Activated CD8-positive, alpha-beta memory T cell treated with anti-CD3 and anti-CD28 coated beads for 1 hour (primary cell): ENCODE measurements around the gene DCC.

Source experiments
- DNase-seq, 2 donors: peaks; one replicate each; pipeline ENCODE4 v3.0.0-alpha.2; 2020; ENCODE audit warnings: low read depth in 1 of 2; ENCODE audit errors: extremely low read depth in 1 of 2

DCC gene

DNA sequence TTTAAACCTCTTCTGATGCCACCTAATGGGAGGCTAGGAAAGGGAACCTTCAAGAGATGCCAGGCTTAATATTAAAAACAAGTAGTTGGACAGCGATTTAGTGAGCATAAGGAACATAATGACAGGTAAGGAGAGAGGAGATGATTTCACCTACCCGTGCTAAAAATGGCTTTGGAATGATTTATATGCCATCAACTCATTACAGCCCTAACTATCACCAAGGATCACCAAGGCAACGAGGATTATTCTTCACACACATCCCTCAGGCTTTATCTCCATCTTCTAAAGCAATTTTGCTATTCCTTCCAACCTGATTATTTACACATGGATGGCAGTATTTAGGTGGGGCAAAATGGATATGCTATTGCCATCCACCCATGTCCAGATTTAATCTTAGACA, 237.8 kb downstream of the DCC start:
- no peak for DNase-seq

DNA sequence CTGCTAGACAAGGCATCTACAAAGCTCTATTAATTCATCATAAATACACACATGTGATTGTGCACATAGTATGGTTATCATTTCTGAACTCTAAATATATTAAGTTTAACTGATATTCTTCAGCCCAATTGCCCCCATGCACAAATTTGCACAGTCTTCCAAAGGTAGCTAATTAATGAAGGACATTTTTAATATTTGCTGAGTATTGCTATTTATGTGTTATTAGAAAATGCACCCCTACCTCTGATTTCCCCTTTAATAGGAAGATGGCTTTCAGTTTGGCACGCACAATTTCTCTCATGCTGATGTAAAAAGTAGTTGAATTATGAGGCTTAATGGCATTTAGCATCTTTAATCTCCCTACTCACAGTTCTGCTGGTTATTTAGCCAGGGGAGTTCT, 242.1 kb downstream of the DCC start:
- no peak for DNase-seq

DNA sequence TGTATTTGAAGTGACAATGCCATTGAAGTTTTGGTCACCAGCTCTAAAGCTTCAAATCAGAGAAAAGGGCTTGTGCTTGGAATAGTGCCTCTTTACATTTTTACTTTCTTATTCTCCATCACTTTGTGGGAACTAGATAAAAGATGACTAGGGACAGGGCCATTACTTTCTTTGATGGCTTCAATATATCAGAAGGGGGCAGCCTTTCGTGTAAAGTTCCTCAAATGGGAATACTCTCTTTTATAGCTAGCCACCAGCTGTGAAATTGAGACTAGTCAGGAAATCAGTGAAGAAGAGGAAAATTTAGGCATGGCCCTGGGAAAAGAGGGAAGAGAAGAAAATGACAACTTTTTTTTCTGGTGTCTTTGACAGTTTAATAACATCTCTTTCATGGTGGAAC, 242.5 kb downstream of the DCC start:
- no peak for DNase-seq

DNA sequence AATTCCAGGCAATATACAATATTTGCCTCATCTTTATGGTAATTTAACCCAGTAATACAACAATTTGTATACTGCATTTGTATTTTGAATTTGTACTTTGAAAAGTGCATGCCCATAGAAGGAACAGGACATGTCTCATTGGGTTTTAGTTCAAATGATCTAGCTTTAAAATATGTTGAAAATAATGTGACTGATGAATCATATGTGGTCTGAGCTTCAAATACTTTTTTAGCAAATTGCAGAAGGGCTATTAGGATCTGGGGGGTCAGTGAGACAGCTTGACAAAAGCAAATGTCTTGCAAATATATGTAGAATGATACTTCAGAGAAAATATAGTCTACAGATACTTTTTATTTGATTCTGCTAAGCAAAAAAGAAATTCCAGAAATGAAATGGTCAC, 248.9 kb downstream of the DCC start:
- DNase-seq: no peak

DNA sequence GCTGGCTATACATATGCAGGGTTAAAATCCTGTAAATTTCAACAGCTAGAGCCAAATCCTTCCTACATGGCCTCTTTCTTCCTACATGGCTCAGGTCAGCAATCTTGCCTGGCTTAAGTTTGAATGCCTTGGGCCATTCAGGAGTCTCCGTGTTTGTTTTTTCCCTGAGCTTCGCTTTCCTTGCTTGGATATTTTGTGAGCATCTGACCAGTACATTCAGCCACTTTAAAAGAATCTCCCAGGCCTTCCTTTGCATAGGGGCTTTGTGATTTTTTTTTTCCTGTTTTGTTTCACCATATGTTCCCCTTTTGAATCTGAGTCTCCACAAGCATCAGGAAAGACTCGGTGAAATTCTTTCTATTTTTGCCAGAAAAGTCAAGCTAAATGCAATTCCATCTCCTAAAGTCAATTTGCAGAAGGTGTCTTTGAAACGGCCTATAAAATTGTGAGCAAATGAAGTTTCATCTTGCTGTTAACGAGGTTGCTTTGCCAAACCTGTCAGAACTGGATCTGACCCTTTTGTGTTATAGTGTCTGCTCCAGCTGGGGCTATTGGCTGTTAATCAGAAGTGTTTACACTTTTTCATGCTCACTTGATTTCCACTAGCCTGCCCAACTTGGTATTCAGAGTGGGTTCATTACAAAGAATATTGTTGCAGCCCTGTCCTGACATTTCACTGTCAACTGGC, 256.9 kb downstream of the DCC start:
- no peak for DNase-seq

DNA sequence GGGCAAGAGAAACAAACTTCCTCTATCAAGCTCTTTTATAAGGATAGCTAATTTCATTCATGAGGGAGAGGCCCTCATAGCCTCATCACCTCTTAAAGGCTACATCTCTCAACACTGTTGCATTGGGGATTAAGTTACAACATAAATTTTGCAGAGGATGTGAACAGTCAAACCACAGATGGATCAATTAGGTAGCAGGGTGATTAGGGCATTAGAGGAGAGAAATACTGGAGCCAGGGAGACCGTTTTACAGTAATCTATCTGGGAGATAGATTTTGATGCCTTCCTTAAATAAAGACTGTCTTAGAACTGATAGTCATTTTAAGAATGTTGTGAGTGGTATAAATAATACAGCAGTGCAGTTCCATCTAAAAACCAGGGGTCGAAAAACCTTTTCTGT, 258.9 kb downstream of the DCC start:
- no peak for DNase-seq

DNA sequence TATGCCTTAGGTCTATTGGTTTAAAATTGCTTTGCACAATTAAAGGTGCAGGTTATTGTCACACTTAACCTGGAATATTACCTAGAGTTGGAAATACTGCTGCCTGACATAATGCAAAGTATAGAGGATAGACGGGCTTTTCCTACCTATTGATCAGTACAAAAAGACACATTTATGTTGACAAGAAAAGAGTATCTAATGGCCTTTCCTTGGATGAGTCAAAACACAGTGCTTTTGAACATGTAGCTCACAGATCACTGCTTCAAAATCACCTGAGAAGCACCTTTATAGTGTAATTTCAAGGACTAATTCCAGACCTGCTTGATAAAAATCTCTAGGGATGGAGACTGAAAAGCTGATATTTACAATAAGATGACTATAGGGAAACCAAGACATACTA, 262.8 kb downstream of the DCC start:
- DNase-seq: no peak

DNA sequence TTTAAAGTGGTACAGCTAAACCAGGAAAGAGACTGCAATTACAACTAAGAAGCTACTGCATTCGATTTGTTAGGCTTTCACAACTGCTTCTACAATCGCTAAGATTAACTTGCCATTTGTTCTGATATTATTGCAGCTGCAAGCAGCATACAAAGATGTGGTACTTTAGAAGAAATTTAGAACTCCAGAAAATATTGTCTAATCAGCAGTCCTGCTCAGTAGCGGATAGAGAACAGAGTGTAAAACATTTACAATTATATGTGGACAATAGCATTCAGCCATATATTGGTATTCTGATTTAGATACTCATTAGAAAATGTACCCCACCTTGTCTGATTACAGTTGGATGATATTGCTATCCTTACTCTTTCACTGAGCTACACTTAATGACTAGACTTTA, 265.3 kb downstream of the DCC start:
- DNase-seq: no peak

DNA sequence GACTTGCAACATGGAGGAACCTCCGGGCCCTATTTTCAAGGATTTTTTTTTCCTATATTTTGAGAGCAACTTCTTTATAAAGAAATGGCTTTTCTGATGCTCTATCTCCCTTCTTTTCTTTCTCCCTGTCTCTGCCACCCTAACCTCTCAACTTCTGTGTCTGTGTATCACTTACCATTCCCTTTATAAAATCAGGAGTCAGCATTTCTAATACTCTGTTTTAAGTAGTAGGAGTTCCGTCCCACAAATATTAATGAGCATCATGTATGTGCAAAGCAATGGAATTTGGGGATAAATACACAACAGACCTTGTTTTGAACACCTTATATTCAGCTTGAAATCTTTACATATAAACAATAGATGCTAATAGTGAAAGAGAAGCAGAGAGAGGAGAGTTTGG, 268.0 kb downstream of the DCC start:
- DNase-seq: no peak

DNA sequence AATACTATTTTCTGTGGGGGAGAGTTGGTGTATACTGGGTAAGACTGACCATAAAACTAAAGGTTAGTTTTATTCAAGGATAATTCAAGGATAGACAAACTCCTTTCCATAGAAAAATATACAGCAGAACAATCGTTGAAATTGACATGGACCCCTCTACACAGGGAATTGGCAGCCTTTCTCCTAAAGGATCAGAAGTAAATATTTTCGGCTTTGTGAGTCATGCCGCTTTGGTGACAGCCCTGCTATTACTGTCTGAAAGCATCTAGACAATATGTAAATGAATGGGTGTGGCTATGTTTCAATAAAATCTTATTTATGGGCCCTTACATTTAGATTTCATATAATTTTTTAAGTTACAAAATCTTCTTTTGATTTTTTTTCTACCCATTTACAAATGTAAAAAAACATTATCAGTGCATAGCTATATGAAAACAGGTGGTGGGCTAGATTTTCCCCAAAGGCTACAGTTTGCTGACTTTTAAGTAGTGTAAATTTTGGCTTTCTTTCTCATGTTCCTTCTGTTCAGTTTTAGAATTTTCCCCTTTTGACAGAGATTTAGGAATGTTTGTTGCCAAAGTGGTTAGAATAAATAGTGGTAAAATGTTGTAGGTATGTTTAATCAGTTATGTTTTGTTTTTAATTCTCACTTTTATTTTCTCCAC, 270.6 kb downstream of the DCC start:
- DNase-seq: no peak

DNA sequence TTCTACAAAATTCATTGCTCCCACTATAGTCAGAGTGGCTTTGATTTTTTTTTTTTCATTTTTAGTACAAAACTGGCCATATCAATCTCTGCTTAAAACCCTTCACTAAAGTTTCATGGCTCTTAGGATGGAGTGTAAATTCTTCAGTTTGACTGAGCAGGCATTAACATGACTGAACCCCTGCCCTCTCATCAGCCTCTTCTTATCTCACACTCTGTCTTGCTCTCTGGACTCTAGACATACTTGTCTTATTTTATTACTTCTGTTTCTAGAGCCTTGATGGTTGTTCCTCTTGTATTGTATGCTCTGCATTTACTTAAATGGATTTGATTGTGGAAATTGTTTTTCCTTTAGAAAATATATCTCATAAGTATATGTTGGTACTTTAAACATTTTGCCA, 272.4 kb downstream of the DCC start:
- DNase-seq: no peak

DNA sequence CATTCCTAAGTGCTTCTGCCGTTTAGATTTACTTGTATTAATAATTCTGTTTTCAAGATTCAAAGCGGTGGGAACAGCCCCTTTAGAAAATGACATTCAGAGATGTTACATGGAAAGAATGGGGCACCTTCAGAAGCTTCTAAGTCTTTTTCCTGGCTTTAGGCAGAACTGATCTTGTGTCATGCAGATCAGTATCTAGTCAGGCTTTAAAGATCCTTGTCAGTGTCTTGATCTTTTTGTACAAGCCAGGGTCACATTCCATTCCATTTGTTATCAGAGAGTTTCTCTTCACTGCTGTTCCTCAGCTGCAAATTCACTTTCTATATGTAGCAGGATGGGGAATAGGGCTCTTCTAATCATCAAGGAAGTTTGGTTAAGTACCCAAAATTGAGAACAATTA, 275.3 kb downstream of the DCC start:
- no peak for DNase-seq

DNA sequence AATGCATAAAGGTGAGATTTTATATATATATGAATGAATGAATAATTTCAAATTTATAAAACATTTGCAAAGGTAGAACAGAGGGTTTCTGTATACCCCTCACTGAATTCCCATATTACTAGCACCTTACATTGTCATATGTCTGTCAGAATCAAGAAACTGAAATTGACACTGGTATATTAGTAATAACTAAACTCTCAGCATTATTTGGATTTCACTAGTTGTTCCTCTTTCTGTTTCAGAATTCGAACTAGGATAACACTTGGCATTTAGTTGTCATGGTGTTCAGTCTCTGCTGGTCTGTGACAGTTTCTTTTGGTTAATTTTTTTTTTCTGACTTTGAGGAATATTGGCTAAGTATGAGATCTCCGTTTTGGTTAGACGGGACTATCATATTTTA, 275.9 kb downstream of the DCC start:
- DNase-seq: no peak

DNA sequence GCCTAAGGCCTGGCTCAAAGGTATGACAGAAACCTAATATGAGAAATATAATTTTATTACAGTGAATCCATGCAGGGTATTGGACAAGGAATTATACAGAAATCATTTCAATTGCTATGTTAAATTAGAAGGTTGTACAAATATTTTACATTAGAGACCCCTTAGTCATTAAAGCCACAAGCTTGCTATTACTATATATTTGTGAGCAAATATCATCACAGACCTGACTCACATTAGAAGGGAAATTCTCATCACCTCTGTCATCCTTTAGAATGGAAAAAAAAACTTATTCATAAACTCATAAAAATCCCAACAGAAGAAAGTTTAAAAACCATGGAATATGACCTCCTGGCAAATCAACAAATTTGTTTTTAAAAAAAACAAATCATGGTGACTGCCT, 277.9 kb downstream of the DCC start:
- no peak for DNase-seq

DNA sequence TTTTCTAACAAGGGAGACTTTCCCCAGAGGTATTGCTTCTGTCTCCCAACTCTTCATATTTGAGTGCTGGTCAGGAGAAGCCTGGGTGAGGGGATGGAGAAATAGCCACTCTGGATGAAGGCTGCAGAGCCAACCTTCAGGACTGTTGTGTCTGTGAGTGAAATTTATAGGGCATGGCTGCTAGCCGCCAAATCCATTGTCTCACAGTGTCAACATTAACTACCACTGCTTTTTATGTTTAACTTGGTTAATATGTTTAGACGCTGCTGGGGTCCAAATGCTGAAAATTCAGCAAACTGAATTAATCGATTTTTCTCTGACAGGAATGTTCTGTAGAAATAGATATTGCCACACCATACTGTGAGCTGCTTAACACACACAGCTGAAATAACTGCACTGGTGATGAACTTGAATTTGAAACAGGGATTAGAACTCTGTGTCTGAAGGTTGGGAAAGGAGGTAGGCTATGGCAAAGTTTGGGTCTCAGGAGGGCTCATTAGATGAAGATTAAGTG, 281.0 kb downstream of the DCC start:
- DNase-seq: no peak

DNA sequence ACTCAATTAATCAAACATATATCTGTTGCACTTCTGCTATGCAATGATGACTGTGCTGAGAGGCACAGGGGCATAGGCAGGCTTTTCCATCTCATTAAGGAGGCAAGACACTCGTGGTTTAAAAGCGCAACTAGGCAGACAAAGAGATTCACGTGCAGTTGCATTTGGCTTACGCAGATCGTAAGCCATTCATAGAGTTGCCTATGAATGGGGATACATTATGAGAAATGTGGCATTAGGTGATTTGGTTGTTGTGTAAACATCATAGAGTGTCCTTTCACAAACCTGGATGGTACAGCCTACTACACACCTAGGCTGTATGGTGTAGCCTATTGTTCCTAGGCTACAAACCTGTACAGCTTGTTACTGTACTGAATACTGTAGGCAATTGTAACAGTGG, 284.7 kb downstream of the DCC start:
- DNase-seq: no peak

DNA sequence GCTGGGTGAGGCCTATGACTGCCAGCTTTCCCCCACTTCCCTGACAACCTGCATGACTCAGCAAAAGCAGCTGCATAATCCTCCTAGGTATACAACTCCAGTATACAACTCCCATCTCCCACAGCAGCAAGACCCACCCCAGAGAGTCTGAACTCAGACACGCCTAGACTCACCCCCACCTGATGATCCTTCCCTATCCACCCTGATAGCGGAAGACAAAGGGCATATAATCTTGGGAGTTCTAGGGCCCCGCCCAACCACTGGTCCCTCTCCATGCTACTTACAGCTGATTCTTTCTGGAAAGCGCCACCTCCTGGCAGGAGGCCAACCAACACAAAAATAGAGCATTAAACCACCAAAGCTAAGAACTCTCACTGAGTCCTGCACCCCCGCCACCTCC, 296.5 kb downstream of the DCC start:
- DNase-seq: no peak

DNA sequence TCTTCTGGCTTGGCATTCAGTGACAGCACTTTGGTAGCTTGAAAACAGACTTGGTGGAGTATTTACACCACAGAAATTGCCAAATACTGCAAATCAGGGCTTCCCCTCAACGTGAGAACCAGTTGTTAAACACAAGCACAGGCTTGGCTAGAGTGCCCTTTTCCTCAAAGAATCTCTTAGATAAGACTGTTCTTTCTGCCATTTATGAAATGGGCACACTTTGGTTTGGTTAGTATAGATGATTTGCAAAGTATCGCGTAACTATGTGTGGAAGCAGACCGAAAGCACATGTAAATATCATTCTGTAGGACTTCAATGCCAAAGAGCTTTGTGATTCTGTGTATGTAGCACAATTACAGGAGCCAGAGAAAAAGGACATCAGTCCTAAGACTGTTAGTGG, 308.2 kb downstream of the DCC start:
- DNase-seq: no peak

DNA sequence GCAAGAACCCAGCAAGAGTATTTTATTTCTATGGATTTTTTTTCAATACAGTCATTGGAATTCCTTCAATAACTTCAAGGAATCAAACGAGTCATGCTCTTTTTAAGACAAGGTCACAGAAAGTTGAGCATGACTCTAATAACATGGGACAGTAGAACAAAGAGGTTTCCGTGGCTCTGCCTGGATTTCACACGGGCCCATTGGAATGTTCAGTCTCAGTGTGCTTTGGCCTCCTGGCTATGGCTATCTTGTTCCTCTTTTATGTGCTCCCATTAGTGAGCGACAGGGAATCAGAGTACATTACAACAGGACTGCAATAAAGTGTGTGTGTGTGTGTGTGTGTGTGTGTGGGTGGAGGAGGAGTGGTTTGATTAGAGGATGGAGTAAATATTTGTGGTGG, 312.4 kb downstream of the DCC start:
- no peak for DNase-seq

DNA sequence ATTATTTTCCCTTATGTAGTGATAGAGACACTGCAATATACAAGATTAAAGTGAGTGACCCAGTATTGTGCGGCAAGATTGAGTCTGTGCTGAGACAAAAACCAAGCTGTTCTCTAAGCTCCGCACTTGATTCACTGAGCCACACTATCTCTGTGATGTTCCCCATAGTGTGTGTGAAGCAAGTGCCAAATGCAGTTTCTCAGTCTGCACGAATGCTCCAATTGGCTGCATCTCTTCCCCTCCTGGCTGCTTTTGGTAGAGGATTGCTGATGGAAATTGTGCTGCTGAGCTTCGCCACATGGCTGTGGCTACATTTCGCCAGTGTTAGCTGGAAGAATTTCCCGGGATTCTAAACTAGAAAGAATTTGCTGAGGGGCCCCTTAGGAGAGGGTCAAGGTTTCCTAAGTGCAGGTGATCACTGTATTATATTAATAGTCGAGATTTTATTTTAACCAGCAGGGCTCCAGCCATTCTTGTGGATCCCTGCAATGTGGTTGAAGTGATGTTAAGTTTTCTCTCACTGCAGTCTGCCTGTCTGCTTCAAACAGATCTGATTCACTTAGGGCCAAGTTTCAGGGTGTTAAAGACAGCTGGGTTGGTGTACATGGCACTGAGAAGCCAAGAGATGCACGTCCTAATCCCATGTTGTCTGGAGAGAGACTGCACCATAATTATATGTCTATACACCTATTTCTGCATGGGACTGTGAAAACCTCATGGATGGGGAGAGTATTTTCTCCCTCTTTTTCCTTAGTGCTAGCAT, 317.2 kb downstream of the DCC start:
- DNase-seq: no peak

DNA sequence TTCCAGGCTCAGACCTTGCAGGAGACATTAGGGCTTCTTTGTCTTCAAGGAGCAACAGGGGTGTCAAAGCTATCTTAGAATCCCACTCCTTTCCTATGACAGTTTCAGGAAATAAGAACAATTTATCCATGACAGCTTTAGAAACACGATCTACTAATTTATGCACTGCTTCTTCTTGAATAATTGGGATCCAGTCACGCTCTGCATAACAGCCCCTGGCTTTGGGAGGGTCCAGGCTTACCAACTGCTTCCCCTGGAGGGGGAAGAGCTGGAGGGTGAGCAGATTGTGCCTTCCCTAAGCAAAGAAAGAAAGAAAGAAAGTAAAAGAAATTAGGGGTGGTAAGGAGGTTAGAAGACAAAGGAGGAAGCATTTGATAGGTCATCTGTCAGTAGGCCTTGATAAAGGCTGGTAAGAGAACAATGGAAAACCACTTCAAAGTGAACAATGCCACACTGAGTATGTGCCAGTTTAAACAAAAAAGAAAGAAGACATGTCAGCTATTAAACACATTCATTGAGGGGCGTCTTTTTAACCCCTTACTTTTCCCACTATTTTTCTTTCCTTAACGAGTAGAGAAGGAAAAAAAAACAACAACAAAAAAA, 327.6 kb downstream of the DCC start:
- DNase-seq: no peak

DNA sequence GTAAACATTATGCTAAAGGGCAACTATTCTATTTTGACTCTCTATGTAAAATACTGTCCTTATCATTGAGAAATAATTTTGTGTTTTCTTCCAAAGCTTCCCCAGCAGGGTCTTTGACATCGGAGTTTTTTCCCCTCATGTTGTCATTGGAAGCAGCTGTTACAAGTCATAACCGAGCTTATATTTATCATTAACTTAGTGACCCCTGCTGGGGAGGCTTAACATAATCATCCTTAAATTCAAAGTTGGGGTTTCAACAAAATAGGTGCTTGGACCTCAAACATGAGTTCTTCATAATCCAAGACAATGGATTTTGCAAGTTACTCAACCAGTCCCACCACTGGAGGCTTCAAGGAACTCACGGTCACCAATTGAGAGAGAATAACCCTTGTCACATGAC, 330.9 kb downstream of the DCC start:
- no peak for DNase-seq
